ENCODE results near the gene SNX8. TPM values are rescaled to one million over a fixed set of nuclear protein-coding genes. Genes with fewer than 3 reads are reported as not detected.

Gene SNX8
- total and polyA plus RNA-seq, 2 of the 13 experiments (the other 11 are each of a cell fraction or from before 2014, with no cell fraction given), result 20.6 to 45.2 TPM

DNA sequence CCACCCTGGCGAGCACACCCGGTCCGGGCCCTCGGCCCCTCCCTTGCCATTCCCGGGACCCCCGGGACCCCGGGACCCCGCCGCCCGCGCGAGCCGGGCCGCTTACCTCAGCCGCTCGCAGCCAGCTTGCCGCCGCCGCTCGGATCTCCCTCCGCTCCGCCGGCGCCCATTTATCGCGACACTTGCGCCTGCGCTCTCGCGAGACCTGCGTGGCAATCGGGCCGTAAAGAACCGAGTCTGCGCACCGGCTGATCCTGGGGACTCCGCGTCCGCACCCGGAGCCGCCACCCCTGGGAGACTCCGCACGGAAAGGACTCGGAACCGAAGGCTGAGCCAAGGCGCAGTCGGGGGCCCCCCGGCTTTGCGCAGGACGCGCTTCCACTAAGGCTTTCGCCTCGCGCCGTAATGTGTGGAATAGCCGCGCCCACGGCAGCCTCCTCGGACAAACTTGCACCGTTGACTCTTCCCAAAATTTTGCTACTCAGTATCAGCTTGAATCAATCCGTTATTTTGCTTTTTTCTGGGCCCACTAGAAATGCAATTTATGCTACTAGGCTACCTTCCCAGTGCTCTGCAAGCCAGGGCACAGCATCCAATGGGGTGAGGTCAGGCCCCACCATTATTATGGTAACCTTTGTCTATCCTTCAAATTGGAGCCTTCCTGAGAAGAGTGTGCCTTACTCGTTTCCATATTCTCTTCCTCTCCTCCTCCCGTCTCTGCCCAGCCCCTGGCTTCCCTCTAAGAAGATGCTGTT is 81.3 kb downstream of the SNX8 start, which contains the start of gene MAD1L1 (continued):
- TF ChIP-seq CBX5 (CRISPR knock-in tag; IDR thresholded peaks at IDR 0.05; ENCODE audit: borderline replicate concordance), result peak; percentile 76; the same call in 1 of the 2 replicates
- no peak for TF ChIP-seq TFE3 (CRISPR knock-in tag; IDR thresholded peaks at IDR 0.05)
- no peak for TF ChIP-seq KLF6 (CRISPR knock-in tag; IDR thresholded peaks at IDR 0.05)
- no peak for TF ChIP-seq ZNF296 (CRISPR knock-in tag; conservative IDR thresholded peaks at IDR 0.05)
- TF ChIP-seq, protein P1, sequence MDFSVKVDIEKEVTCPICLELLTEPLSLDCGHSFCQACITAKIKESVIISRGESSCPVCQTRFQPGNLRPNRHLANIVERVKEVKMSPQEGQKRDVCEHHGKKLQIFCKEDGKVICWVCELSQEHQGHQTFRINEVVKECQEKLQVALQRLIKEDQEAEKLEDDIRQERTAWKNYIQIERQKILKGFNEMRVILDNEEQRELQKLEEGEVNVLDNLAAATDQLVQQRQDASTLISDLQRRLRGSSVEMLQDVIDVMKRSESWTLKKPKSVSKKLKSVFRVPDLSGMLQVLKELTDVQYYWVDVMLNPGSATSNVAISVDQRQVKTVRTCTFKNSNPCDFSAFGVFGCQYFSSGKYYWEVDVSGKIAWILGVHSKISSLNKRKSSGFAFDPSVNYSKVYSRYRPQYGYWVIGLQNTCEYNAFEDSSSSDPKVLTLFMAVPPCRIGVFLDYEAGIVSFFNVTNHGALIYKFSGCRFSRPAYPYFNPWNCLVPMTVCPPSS (IDR thresholded peaks at IDR 0.05), result no peak
- TF ChIP-seq PCBP1 (IDR thresholded peaks at IDR 0.05; ENCODE audit: borderline replicate concordance, low read depth, low read length), result no peak
- TF ChIP-seq FOXA3 (CRISPR knock-in tag; IDR thresholded peaks at IDR 0.05), result 0 out of 2 replicates have a peak, but pooled peaks have one; percentile 16
- TF ChIP-seq ZNF101 (CRISPR knock-in tag; IDR thresholded peaks at IDR 0.05; ENCODE audit: borderline replicate concordance, low read depth), result no peak
- TF ChIP-seq, protein P2, sequence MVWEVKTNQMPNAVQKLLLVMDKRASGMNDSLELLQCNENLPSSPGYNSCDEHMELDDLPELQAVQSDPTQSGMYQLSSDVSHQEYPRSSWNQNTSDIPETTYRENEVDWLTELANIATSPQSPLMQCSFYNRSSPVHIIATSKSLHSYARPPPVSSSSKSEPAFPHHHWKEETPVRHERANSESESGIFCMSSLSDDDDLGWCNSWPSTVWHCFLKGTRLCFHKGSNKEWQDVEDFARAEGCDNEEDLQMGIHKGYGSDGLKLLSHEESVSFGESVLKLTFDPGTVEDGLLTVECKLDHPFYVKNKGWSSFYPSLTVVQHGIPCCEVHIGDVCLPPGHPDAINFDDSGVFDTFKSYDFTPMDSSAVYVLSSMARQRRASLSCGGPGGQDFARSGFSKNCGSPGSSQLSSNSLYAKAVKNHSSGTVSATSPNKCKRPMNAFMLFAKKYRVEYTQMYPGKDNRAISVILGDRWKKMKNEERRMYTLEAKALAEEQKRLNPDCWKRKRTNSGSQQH (CRISPR knock-in tag; IDR thresholded peaks at IDR 0.05; ENCODE audit: low read depth), result no peak
- peak; percentile 38; the same call in 1 of the 2 replicates for TF ChIP-seq ZNF263 (CRISPR knock-in tag; IDR thresholded peaks at IDR 0.05)
- peak; percentile 29; the same call in 1 of the 2 replicates for TF ChIP-seq CEBPG (CRISPR knock-in tag; IDR thresholded peaks at IDR 0.05)
- no peak for TF ChIP-seq FUBP1 (CRISPR knock-in tag; IDR thresholded peaks at IDR 0.05; ENCODE audit: borderline replicate concordance)
- TF ChIP-seq IRF9 (CRISPR knock-in tag; IDR thresholded peaks at IDR 0.05; ENCODE audit: borderline replicate concordance), result no peak; the same call in 1 of the 2 replicates
- TF ChIP-seq ZNF138 (CRISPR knock-in tag; IDR thresholded peaks at IDR 0.05; ENCODE audit: low read depth), result peak; percentile 68
- no peak for TF ChIP-seq REXO4 (CRISPR knock-in tag; IDR thresholded peaks at IDR 0.05; ENCODE audit: borderline replicate concordance)
- no peak for TF ChIP-seq TBX3 (IDR thresholded peaks at IDR 0.05; ENCODE audit: borderline replicate concordance)
- TF ChIP-seq CREB3 (CRISPR knock-in tag; IDR thresholded peaks at IDR 0.05), result no peak
- TF ChIP-seq ZNF562 (CRISPR knock-in tag; IDR thresholded peaks at IDR 0.05; ENCODE audit: borderline replicate concordance), result no peak

Data from HepG2 (cell line).